PC-9 (cell line): Measurements from ENCODE around the gene ATAD3C.
"Not testable (repeated sequence)": the region's sequence is repeated elsewhere in the genome, so short reads cannot be mapped to it uniquely, and the experiment has no call there.

Experiments
- CTCF ChIP-seq: fragments of 200-600 bp; sonication (generic); conservative IDR thresholded peaks from 2 replicates; pipeline ENCODE4 v1.6.1; 2017; ENCODE audit warnings: mixed run types, antibody characterized with exemption, mild to moderate bottlenecking, moderate library complexity
- EZH2 ChIP-seq: fragments of 200-600 bp; sonication (generic); IDR thresholded peaks from 2 replicates; pipeline ENCODE4 v1.8.0; 2017; ENCODE audit warnings: antibody characterized with exemption, low read depth

GRCh38 chr1:1402901-1403392, 46.5 kb upstream of the ATAD3C start:
- TF ChIP-seq CTCF, EZH2: not testable (repeated sequence)
